Measurements from ENCODE around the gene ZXDC. TPM values are rescaled to one million over a fixed set of nuclear protein-coding genes. Genes with fewer than 3 reads are reported as not detected.

The ZXDC gene, protein sequence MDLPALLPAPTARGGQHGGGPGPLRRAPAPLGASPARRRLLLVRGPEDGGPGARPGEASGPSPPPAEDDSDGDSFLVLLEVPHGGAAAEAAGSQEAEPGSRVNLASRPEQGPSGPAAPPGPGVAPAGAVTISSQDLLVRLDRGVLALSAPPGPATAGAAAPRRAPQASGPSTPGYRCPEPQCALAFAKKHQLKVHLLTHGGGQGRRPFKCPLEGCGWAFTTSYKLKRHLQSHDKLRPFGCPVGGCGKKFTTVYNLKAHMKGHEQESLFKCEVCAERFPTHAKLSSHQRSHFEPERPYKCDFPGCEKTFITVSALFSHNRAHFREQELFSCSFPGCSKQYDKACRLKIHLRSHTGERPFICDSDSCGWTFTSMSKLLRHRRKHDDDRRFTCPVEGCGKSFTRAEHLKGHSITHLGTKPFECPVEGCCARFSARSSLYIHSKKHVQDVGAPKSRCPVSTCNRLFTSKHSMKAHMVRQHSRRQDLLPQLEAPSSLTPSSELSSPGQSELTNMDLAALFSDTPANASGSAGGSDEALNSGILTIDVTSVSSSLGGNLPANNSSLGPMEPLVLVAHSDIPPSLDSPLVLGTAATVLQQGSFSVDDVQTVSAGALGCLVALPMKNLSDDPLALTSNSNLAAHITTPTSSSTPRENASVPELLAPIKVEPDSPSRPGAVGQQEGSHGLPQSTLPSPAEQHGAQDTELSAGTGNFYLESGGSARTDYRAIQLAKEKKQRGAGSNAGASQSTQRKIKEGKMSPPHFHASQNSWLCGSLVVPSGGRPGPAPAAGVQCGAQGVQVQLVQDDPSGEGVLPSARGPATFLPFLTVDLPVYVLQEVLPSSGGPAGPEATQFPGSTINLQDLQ
- 13.5 and 26.6 TPM in 2 replicates for total RNA-seq (2014; rRNA removed; shearing (Covaris generic))

DNA sequence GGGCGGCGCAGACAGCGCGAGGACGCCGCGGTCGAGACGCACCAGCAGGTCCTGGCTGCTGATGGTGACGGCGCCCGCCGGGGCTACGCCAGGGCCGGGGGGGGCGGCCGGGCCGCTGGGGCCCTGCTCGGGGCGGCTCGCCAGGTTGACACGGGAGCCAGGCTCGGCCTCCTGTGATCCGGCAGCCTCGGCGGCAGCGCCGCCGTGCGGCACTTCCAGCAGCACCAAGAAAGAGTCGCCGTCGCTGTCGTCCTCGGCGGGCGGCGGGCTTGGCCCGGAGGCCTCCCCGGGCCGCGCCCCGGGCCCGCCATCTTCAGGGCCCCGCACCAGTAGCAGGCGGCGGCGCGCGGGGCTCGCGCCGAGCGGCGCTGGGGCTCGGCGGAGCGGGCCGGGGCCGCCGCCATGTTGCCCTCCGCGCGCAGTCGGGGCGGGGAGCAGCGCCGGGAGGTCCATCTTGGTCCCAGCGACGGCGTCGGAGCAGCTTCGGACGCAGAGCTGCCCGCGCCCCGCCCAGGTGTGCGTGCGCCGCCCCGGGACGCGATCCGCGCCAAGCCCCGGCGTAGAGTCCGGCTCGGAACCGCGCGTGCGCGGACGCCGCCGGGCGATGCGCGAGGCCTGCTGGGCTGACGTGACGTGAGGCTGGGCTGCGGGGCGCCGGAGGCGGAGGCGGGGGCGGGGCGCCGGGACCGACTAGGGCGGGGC is at the start of gene ZXDC:
Gene ZXDC (minus strand): TSS at position 479 of the 702 bp plus-strand sequence. CDS start 26 bp downstream, at position 453.
- DNase-seq (ENCODE audit: low read depth): peak; percentile 94

GRCh38 chr3:126525091-126525852 is 49.6 kb upstream of the ZXDC start:
- no peak for DNase-seq (ENCODE audit: low read depth)

DNA sequence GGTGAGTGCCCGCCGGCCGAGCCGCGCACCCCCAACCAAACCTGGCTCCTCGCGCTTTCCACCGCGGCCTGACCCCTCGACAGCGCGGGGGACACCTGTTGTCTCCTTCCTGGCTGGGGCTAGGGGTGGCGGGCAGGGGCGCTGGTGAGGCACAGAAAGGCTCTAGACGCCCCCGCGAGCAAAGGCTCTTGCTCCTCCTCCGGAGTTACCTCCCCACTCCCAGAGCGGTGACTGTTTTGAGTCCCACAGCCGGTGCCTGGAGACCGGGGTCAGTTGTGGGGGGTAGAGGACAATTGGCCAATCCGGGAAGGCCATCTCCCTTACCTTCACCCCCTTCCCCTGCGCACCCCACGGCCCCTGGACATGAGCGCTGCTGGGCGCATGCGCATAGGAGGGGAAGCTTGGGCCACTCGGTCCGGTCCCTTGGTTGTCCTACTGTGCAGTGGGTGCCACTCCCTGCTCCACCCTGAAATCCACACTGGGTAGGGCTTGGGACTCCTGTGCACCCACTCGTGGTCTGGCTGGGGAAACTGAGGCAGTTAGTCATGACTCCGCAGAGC is 48.8 kb upstream of the ZXDC start:
- DNase-seq (ENCODE audit: low read depth): no peak

- peak; percentile 49 for DNase-seq (ENCODE audit: low read depth)
Measured at GRCh38 chr3:126523745-126524428, 48.2 kb upstream of the ZXDC start, which contains the start of gene CHST13. Gene CHST13, plus strand, starts transcription at chr3:126524155. Its CDS starts 178 bp downstream, at chr3:126524333.

GRCh38 chr3:126522363-126522788 is 46.7 kb upstream of the ZXDC start:
- DNase-seq (ENCODE audit: low read depth): peak; percentile 54

DNA sequence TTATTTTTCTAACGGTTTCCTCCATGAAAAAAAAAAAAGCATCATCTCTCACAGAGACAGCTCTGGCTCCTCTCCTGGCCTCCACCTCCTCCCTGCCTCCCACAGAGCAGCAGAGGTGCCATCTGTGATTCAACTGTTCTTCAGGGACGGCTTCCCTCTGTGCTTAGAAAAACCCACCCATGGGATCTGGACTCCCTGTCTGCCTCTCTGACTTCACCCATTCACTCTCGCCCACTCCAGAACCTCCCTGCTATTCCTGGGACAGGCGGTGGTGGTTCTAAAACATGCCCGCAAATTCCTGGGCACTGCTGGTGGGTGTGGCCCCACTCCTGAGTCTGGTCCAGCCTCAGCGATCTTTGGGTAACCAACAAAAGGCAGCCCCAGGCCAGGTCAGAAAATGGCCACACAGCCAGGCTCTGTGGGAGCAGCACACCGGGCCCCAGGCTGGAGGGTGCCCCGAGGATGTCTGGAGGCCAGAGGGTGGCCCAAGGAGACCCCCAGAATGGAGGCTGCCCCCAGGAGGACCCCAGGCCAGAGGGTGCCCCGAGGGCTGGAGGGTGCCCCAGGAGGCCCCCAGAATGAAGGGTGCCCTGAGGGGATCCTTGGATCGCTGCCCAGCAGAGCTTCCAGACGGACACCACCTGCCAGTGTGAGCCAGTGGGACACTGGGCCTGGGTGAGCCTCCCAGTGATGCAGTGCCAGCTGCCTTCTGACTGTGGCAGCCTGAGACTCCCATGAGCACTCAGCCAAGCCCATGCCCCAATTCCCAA is 45.6 kb upstream of the ZXDC start:
- no peak for DNase-seq (ENCODE audit: low read depth)

- DNase-seq (ENCODE audit: low read depth): no peak
Measured at GRCh38 chr3:126519506-126520455, 44.1 kb upstream of the ZXDC start.

- DNase-seq (ENCODE audit: low read depth): no peak
Measured at GRCh38 chr3:126518779-126519177, 43.1 kb upstream of the ZXDC start.

DNA sequence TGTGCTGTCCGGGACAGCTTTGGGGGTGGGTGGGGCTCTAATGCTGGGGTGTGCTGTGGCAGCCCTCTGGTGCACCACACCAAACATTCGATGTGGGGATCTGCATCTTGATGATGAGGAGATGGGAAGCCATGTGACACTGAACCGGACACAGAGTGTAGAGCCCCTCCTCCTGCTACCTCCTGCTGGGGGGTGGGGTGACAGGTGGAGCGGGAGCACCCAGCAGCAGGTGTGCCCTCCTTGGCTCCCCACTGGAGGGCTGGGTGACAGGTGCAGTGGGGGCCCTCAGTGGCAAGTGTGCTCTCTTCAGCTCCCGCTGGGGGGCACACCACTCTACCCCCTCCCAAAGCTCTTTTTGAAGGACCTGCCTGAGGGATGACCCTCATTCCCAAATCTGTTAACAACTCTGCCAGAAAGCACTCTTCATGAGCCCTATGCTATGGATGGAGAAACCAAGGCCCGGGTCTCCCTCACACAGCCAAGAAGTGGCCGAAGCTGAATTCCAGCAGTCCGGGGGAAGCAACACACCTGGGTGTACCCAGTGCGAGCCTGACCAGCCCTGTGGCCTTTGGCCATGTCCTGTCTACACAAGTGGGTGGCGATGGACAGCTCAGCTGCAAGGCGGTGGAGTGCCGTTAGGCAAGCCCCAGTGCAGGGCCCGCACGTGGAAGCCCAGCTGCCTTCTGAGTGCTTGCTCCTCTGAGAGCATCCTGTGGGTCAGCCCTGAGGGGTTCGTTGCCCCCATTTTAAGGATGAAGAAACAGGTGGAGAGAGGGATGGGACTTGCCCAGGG is 42.5 kb upstream of the ZXDC start:
- DNase-seq (ENCODE audit: low read depth): no peak

DNA sequence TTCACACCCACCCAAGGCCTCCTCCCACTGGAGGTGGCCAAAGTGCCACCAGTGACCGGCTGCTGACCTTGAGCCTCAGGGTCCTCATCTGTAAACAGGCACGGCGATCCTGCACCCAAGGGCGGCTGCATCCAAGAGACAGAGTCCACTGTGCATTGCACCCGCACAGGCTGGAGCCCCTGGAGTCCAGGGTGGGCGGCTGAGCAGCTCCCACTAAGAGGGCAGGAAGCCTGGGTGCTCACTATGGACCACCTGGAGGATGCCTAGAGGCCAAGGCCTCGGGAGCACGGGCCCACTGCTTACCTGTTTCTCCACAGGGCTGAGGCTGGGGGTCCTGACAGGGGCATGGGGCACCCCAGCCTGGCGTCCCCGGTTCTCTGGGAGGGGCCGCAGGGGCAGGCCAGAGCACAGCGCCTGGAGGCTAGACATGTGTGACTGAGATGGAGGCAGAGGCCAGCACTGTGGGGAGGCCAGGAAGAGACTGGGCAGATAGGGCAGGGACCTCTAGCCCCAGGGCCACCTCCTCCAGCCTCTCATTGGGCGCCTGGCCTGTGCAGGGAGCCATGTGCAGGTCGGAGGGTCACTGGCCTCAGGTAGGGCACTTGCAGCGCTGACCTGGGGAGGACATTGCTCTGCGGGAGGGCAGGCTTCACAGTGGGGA is 41.7 kb upstream of the ZXDC start, which contains the start of gene UROC1:
Gene UROC1 (minus strand): TSS at position 483 of the 661 bp plus-strand sequence. CDS start 54 bp downstream, at position 429.
- DNase-seq (ENCODE audit: low read depth): no peak

DNA sequence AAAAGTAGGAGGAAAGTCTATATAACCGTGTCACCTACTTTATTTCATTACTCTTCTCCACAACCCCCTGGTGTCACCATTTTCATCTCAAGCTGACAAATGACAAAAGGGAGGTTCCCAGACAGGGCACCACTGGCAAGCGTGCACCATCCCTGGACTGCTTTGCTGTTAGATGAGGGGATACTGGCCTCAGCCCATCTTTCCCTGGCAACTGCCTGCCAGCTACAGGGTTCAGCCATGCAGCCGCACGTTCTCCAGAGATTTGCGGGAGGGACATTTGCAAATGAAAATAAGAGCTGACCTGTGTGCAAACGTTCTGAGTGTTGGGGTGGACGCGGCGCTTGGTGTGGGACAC is 41.2 kb upstream of the ZXDC start:
- no peak for DNase-seq (ENCODE audit: low read depth)

DNA sequence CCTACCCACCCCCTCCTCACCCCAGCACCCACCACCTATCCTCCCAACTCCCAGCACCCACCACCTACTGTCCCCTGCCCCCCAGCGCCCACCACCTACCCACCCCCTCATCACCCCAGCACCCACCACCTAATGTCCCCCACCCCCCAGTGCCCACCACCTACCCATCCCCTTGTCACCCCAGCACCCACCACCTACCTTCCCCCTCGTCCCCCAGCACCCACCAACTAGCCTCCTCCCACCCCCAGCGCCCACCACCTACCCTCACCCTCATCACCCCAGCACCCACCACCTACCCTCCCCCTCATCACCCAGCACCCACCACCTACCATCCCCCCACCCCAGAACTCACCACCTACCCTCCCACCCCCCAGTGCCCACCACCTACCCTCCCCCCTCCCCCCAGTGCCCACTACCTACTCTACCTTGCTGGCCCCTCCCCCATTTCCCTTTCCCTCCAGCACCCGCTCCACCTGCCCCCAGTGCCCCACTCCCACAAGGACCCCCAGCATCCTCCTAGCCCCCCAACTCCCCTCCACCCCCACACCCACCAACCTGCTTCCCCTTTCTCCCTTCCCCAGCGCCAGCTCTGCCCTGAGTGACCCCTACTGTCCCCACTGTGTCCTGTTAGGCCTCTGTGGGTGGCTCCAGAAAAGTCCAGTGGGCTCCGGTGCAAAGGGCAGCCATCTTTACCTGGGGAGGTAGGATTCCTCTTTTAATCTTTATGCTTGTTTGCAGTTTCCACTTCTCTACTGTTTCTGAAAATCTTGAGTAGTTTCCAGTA is 40.7 kb upstream of the ZXDC start:
- DNase-seq (ENCODE audit: low read depth): no peak

GRCh38 chr3:126515066-126515706 is 39.5 kb upstream of the ZXDC start:
- no peak for DNase-seq (ENCODE audit: low read depth)

DNA sequence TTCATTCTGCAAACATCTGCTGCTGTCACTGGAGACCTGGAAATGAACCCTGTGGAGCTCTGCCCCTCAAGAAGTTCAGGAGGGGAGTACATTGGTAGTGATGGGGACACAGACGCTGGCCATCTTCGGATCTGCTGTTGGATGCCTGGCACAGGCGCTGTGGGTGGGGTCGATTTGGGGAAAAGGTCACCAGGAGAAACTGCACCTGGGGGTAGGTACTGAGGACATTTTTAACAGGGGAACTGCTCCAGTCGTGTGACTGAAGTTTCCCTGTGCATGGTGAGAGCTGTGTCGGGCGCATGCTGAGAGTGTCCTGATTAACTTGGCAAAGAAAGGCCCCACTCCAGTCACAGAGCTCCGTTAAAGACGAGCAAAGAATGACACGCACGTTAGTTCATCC is 38.5 kb upstream of the ZXDC start:
- DNase-seq (ENCODE audit: low read depth): no peak

DNA sequence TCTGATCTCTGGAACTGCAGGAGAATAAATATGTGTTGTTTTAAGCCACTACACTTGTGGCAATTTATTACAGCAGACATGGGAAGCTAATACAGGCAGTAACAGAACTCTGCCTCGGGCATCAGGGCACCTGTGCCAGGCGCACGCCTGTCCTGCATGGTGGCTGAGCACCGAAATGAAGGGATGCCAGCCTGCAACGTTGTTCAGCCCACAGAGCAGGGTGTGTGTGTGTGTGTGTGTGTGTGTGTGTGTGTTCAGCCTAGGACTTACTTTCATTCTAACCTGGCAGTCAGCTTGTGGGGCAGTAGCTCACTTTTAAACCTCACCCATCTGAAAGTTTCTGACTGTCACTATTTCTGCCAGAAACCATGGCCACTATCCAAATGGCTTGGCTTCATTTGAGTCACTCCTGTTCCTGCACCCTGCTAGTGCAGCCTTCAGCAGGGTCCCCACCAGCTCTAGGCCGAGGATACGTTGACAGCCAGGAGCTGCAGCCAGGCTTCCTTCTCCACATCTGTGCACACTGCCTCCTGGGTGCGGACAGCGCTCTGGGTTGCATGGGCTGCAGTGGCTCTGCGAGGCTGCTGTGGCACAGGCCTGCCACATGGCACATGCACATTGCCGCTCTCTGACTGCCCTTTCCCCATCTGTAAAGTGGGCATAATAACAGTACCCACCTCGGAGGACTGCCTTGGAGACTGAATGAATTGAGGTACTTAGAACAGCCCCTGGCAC is 37.4 kb upstream of the ZXDC start:
- DNase-seq (ENCODE audit: low read depth): no peak

Data from M059J (cell line).